Measurements from ENCODE around the gene BRME1. TPM values are rescaled to one million over a fixed set of nuclear protein-coding genes. Genes with fewer than 3 reads are reported as not detected.

The BRME1 gene
- total and polyA plus RNA-seq, 7 experiments from 2014 or later = 0.56 to 13.7 (median 2.6) TPM

- H3K27ac Mint-ChIP-seq = peak overlapping the region; percentile 80 to 100 (median 99)
- ATAC-seq = no peak
- H3K36me3 ChIP-seq (ENCODE audit: control insufficient read depth in 2 of 3, insufficient read depth in 3 of 3, low read length in 3 of 3) = no peaks in the 10 kb centered on the region
- DNase-seq = no peak
- no peaks in the 10 kb centered on the region for H3K9me3 ChIP-seq (ENCODE audit: control insufficient read depth in 2 of 3, low read length in 3 of 3)
- ChIA-PET CTCF (interaction anchor here (1.1 to 5.9 kb wide), 3 partner anchors 14 to 66 kb away, joined by 3 to 37 read pairs (median 9); no protein-coding TSS in a partner anchor), POLR2A (interaction anchor here (0.6 to 4.7 kb wide), 9 partner anchors 9 to 183 kb away, joined by 3 to 20 read pairs (median 4); partner anchors contain the start of gene IL27RA)
- peaks cover 17 to 60% (median 48%) of the 10 kb centered on the region in 7 donors for H3K4me1 Mint-ChIP-seq
- H3K36me3 Mint-ChIP-seq = peaks cover 0 to 2% (median 0%) of the 10 kb centered on the region in 5 donors
- peaks cover 0 to 7% (median 0%) of the 10 kb centered on the region in 11 donors for H3K9me3 Mint-ChIP-seq
- H3K27me3 ChIP-seq (ENCODE audit: control insufficient read depth in 2 of 2, insufficient read depth in 2 of 2, low read length in 2 of 2) = no peaks in the 10 kb centered on the region
- H3K4me3 Mint-ChIP-seq = peak overlapping the region; percentile 18 to 96 (median 50)
- H3K4me3 ChIP-seq (ENCODE audit: low read length) = no peak overlapping the region
- intact Hi-C loops (cut with micrococcal nuclease) = loop anchor here (5.0 to 10.0 kb wide), 5 partner anchors 534 to 1056 kb away; partner anchors contain the start of genes ADGRE5 (in 2 of the 2), IER2 (in 1 of the 2), JUNB (in 1 of the 2) and NACC1 (in 1 of the 2)
- H3K4me1 ChIP-seq (ENCODE audit: control insufficient read depth in 2 of 2, insufficient read depth in 2 of 2, low read length in 2 of 2) = peaks cover 40 to 51% of the 10 kb centered on the region in 2 donors
- peak overlapping the region; percentile 95 for H3K27ac ChIP-seq (ENCODE audit: low read depth, low read length)
- peaks cover 0 to 3% (median 0%) of the 10 kb centered on the region in 5 donors for H3K27me3 Mint-ChIP-seq
Observed at GRCh38 chr19:13848340-13848677, 57.6 kb downstream of the BRME1 start.

GRCh38 chr19:13847407-13848339 lies 58.2 kb downstream of the BRME1 start:
- peaks cover 17 to 60% (median 52%) of the 10 kb centered on the region in 7 donors for H3K4me1 Mint-ChIP-seq
- CTCF ChIA-PET = interaction anchor here (1.1 to 5.9 kb wide), 4 partner anchors 11 to 66 kb away, joined by 3 to 37 read pairs (median 9); no protein-coding TSS in a partner anchor

GRCh38 chr19:13846557-13847406 lies 59.1 kb downstream of the BRME1 start:
- no peaks in the 10 kb centered on the region for H3K36me3 ChIP-seq (ENCODE audit: control insufficient read depth in 2 of 3, insufficient read depth in 3 of 3, low read length in 3 of 3)
- peak overlapping the region; percentile 95 for H3K27ac ChIP-seq (ENCODE audit: low read depth, low read length)
- H3K9me3 Mint-ChIP-seq = peaks cover 0 to 7% (median 0%) of the 10 kb centered on the region in 11 donors
- H3K4me3 Mint-ChIP-seq = peak overlapping the region; percentile 82 to 96 (median 90)
- CTCF ChIA-PET = interaction anchor here (1.1 to 5.9 kb wide), 4 partner anchors 10 to 65 kb away, joined by 3 to 37 read pairs (median 9); no protein-coding TSS in a partner anchor
- intact Hi-C loops (cut with micrococcal nuclease) = loop anchor here (1.0 to 10.0 kb wide), 18 partner anchors 7 to 1054 kb away; partner anchors contain the start of genes ADGRE5 (in 2 of the 2), RFX1 (in 2 of the 2), TECR (in 2 of the 2) and IER2 (in 1 of the 2)
- H3K4me1 Mint-ChIP-seq = peaks cover 19 to 62% (median 55%) of the 10 kb centered on the region in 7 donors
- H3K27me3 ChIP-seq (ENCODE audit: control insufficient read depth in 2 of 2, insufficient read depth in 2 of 2, low read length in 2 of 2) = no peaks in the 10 kb centered on the region
- H3K36me3 Mint-ChIP-seq = peaks cover 0 to 2% (median 0%) of the 10 kb centered on the region in 5 donors
- H3K9me3 ChIP-seq (ENCODE audit: control insufficient read depth in 2 of 3, low read length in 3 of 3) = no peaks in the 10 kb centered on the region
- peak overlapping the region; percentile 99 to 100 (median 100) for H3K27ac Mint-ChIP-seq
- DNase-seq (peak; percentile 91 to 98 (median 97)), ATAC-seq (peak; percentile 75)
- POLR2A ChIA-PET = interaction anchor here (0.6 to 4.7 kb wide), 19 partner anchors 8 to 1676 kb away, joined by 3 to 20 read pairs (median 4); partner anchors contain the start of gene ZSWIM4
- H3K4me3 ChIP-seq (ENCODE audit: low read length) = peak overlapping the region; percentile 72
- H3K27me3 Mint-ChIP-seq = peaks cover 0 to 3% (median 0%) of the 10 kb centered on the region in 5 donors
- H3K4me1 ChIP-seq (ENCODE audit: control insufficient read depth in 2 of 2, insufficient read depth in 2 of 2, low read length in 2 of 2) = peaks cover 47 to 55% of the 10 kb centered on the region in 2 donors

More at GRCh38 chr19:13847407-13848339, 58.2 kb downstream of the BRME1 start:
- ATAC-seq (peak; percentile 34), DNase-seq (peak; percentile 74 to 88 (median 79))
- Mint-ChIP-seq H3K27ac (peak overlapping the region; percentile 99 to 100 (median 100)), H3K27me3 (peaks cover 0 to 3% (median 0%) of the 10 kb centered on the region in 5 donors), H3K9me3 (peaks cover 0 to 7% (median 0%) of the 10 kb centered on the region in 11 donors), H3K4me3 (peak overlapping the region; percentile 82 to 96 (median 90)), H3K36me3 (peaks cover 0 to 2% (median 0%) of the 10 kb centered on the region in 5 donors)
- Histone ChIP-seq H3K9me3 (ENCODE audit: control insufficient read depth in 2 of 3, low read length in 3 of 3) (no peaks in the 10 kb centered on the region), H3K4me1 (ENCODE audit: control insufficient read depth in 2 of 2, insufficient read depth in 2 of 2, low read length in 2 of 2) (peaks cover 43 to 55% of the 10 kb centered on the region in 2 donors), H3K27me3 (ENCODE audit: control insufficient read depth in 2 of 2, insufficient read depth in 2 of 2, low read length in 2 of 2) (no peaks in the 10 kb centered on the region), H3K36me3 (ENCODE audit: control insufficient read depth in 2 of 3, insufficient read depth in 3 of 3, low read length in 3 of 3) (no peaks in the 10 kb centered on the region), H3K27ac (ENCODE audit: low read depth, low read length) (peak overlapping the region; percentile 95), H3K4me3 (ENCODE audit: low read length) (peak overlapping the region; percentile 72)
- intact Hi-C loops (cut with micrococcal nuclease) = loop anchor here (1.0 to 10.0 kb wide), 14 partner anchors 8 to 1055 kb away; partner anchors contain the start of genes ADGRE5 (in 2 of the 2), TECR (in 2 of the 2), IER2 (in 1 of the 2) and JUNB (in 1 of the 2)
- POLR2A ChIA-PET = interaction anchor here (0.6 to 4.7 kb wide), 10 partner anchors 9 to 1677 kb away, joined by 3 to 20 read pairs (median 4); partner anchors contain the start of gene IL27RA

- Mint-ChIP-seq H3K36me3 (peaks cover 0 to 6% (median 0%) of the 10 kb centered on the region in 5 donors), H3K27ac (peak overlapping the region; percentile 93 to 100 (median 98)), H3K4me3 (peak overlapping the region; percentile 54 to 92 (median 84)), H3K4me1 (peaks cover 22 to 76% (median 60%) of the 10 kb centered on the region in 7 donors), H3K27me3 (peaks cover 0 to 3% (median 0%) of the 10 kb centered on the region in 5 donors), H3K9me3 (peaks cover 0 to 7% (median 0%) of the 10 kb centered on the region in 11 donors)
- Histone ChIP-seq H3K36me3 (ENCODE audit: control insufficient read depth in 2 of 3, insufficient read depth in 3 of 3, low read length in 3 of 3) (no peaks in the 10 kb centered on the region), H3K27ac (ENCODE audit: low read depth, low read length) (peak overlapping the region; percentile 91), H3K4me3 (ENCODE audit: low read length) (no peak overlapping the region), H3K27me3 (ENCODE audit: control insufficient read depth in 2 of 2, insufficient read depth in 2 of 2, low read length in 2 of 2) (no peaks in the 10 kb centered on the region), H3K4me1 (ENCODE audit: control insufficient read depth in 2 of 2, insufficient read depth in 2 of 2, low read length in 2 of 2) (peaks cover 62 to 69% of the 10 kb centered on the region in 2 donors), H3K9me3 (ENCODE audit: control insufficient read depth in 2 of 3, low read length in 3 of 3) (no peaks in the 10 kb centered on the region)
- ChIA-PET POLR2A (interaction anchor here (0.9 kb wide), 1 partner anchor 9 kb away, joined by 3 read pairs; no protein-coding TSS in a partner anchor), CTCF (interaction anchor here (1.2 kb wide), 1 partner anchor 18 kb away, joined by 3 read pairs; no protein-coding TSS in a partner anchor)
- DNase-seq (no peak), ATAC-seq (no peak)
- intact Hi-C loops (cut with micrococcal nuclease) = loop anchor here in 1 of 2 donors (10.0 kb wide), 1 partner anchor 681 kb away; the partner anchor contains the start of gene TECR
Observed at GRCh38 chr19:13844130-13844631, 61.7 kb downstream of the BRME1 start.

DNA sequence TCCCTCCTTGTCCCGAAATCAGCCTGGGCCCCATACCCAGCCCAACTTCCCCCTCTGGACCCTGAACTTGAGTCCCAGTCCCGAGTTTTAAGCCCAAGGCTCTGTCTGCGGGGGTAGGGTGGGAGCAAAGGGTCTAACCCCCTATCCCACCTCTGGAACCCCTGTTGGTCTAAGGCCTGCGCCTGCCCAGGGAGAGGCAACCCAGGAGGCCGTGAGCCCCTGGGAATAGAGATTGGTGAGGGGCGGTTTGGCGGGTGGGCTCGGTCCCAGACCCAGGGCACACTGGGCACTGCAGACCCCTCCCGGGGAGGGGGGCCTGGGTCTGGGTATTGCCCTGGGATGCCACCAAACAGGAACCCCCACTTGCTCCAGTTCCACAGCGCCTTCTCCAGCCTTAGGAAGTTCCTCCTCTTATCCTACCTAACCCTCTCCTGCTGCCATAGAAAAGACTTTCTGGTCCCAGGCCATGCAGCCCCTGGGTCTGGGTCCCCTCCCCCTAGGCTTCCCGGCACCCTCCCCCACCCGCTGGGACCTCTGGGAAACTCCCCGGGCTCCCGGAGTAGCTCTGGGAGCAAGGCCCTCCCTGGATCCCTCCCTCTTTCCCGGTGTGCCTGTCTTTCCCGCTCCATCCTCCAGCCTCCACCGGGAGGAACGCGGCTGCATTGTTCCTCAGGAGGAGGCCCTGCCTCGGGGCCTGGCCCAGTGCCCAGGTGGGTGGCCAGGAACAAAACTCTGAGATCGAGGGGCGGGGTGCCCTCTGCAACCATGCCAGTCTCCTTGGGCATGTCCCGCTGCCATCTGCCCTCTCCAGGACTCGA lies 62.6 kb downstream of the BRME1 start:
- peaks cover 22 to 79% (median 63%) of the 10 kb centered on the region in 7 donors for H3K4me1 Mint-ChIP-seq
- ATAC-seq = no peak
- Histone ChIP-seq H3K27ac (ENCODE audit: low read depth, low read length) (peak overlapping the region; percentile 91), H3K4me1 (ENCODE audit: control insufficient read depth in 2 of 2, insufficient read depth in 2 of 2, low read length in 2 of 2) (peaks cover 69 to 78% of the 10 kb centered on the region in 2 donors), H3K27me3 (ENCODE audit: control insufficient read depth in 2 of 2, insufficient read depth in 2 of 2, low read length in 2 of 2) (no peaks in the 10 kb centered on the region), H3K36me3 (ENCODE audit: control insufficient read depth in 2 of 3, insufficient read depth in 3 of 3, low read length in 3 of 3) (no peaks in the 10 kb centered on the region), H3K9me3 (ENCODE audit: control insufficient read depth in 2 of 3, low read length in 3 of 3) (no peaks in the 10 kb centered on the region), H3K4me3 (ENCODE audit: low read length) (peak overlapping the region; percentile 64)
- DNase-seq = peak in 1 of 9 donors; percentile 9
- peaks cover 0 to 12% (median 0%) of the 10 kb centered on the region in 5 donors for H3K36me3 Mint-ChIP-seq
- H3K9me3 Mint-ChIP-seq = peaks cover 0 to 7% (median 0%) of the 10 kb centered on the region in 11 donors
- ChIA-PET POLR2A (interaction anchor here (0.9 kb wide), 1 partner anchor 9 kb away, joined by 3 read pairs; no protein-coding TSS in a partner anchor), CTCF (interaction anchor here (1.2 kb wide), 1 partner anchor 19 kb away, joined by 3 read pairs; no protein-coding TSS in a partner anchor)
- intact Hi-C loops (cut with micrococcal nuclease) = loop anchor here in 1 of 2 donors (10.0 kb wide), 1 partner anchor 681 kb away; the partner anchor contains the start of gene TECR
- H3K27ac Mint-ChIP-seq = peak overlapping the region; percentile 96 to 100 (median 99)
- peak overlapping the region; percentile 73 to 93 (median 88) for H3K4me3 Mint-ChIP-seq
- H3K27me3 Mint-ChIP-seq = peaks cover 0 to 3% (median 0%) of the 10 kb centered on the region in 5 donors

Data from naive thymus-derived CD4-positive, alpha-beta T cell (primary cell).